ENCODE results near the gene ANKS4B. TPM values are rescaled to one million over a fixed set of nuclear protein-coding genes. Genes with fewer than 3 reads are reported as not detected.

The ANKS4B gene
- polyA plus RNA-seq, 1 experiment, result not detected

GRCh38 chr16:21206550-21206949, 26.9 kb upstream of the ANKS4B start:
- Histone ChIP-seq H3K4me3 (ENCODE audit: low read depth, low read length) (no peak overlapping the region), H3K36me3 (ENCODE audit: control insufficient read depth, insufficient read depth, low read length) (no peaks in the 10 kb centered on the region), H3K27me3 (ENCODE audit: control insufficient read depth, insufficient read depth, low read length) (peaks cover 5% of the 10 kb centered on the region)
- CTCF ChIA-PET, result interaction anchor here (1.0 kb wide), 1 partner anchor 89 kb away, joined by 3 read pairs; no protein-coding TSS in a partner anchor
- DNase-seq (ENCODE audit: low read depth), result no peak
- POLR2A ChIA-PET, result no interaction called here
- TF ChIP-seq CTCF (IDR thresholded peaks at IDR 0.05; ENCODE audit: insufficient read depth, low read depth, low read length), result no peak

DNA sequence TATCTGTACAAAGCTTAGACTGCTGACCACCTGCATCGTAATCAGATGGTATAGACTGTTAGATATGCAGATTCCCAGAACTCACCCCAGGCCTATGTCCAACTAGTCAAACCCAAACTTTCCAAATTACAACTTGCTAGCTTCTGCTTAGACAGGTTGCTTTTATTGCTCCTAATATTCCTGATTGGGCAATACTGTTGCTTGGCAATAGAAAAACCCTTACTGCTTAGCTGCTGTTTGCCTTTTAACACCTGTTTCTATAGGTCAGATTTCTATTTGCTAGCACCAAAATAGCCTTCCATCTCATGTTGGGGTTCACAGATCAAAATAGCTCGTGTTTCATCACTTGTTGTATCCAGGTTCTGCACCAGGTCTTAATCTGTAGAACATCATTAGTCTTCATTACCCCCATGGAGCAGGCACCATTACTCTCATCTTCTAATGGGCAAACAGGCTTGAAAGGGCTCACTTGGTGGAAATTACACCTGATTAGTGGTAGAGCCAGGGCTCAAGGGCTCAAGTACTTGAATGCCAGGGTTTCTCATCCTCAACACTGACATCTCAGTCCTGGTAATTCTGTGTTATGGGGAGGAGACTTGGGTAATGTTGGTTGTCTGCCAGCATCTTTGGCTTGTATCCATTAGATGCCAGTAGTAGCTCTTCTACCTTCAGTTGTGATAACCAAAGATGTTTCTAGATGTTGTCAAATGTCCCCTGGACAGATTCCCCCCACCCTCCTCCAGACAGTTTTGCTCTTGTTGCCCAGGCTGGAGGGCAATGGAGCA, 24.9 kb upstream of the ANKS4B start:
- Histone ChIP-seq H3K27me3 (ENCODE audit: control insufficient read depth, insufficient read depth, low read length) (peaks cover 3% of the 10 kb centered on the region), H3K36me3 (ENCODE audit: control insufficient read depth, insufficient read depth, low read length) (no peaks in the 10 kb centered on the region), H3K4me3 (ENCODE audit: low read depth, low read length) (no peak overlapping the region)
- ChIA-PET POLR2A (no interaction called here), CTCF (interaction anchor here (0.6 to 1.1 kb wide), 2 partner anchors 8 to 52 kb away, joined by 3 to 4 read pairs; no protein-coding TSS in a partner anchor)
- no peak for DNase-seq (ENCODE audit: low read depth)
- no peak for TF ChIP-seq CTCF (IDR thresholded peaks at IDR 0.05; ENCODE audit: insufficient read depth, low read depth, low read length)

DNA sequence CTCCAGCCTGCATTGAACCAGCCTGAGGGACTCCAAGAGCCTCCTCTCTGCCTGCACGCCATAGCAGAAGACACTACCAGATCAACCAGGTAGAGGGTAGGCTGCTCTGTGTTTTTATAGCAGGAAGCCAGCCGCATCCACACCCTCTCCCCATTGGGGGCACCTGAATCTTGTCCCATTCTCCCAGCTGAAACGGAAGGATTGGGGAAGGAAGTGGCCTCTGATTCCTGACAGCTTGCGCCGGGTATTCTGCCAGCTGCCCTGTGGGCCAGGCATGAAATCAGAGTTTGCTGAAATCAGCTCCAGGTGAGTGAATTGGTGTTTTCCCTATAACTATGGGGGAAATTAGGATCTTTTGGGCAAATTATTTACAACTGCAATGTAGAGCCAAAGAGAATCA, 22.0 kb upstream of the ANKS4B start, which contains the start of gene ZP2:
Gene ZP2, minus strand, starts transcription at position 89 of the 400 bp plus-strand sequence. Its CDS starts 27 bp downstream, at position 62.
- POLR2A ChIA-PET, result no interaction called here
- no peak for DNase-seq (ENCODE audit: low read depth)
- TF ChIP-seq CTCF (IDR thresholded peaks at IDR 0.05; ENCODE audit: insufficient read depth, low read depth, low read length), result no peak
- Histone ChIP-seq H3K4me3 (ENCODE audit: low read depth, low read length) (no peak within 1 kb of the TSS), H3K36me3 (ENCODE audit: control insufficient read depth, insufficient read depth, low read length) (no peaks in the 10 kb centered on the region), H3K27me3 (ENCODE audit: control insufficient read depth, insufficient read depth, low read length) (peaks cover 2% of the 10 kb centered on the region)
- CTCF ChIA-PET, result no interaction called here

GRCh38 chr16:21214086-21214485, 19.4 kb upstream of the ANKS4B start:
- ChIA-PET CTCF (interaction anchor here (1.3 to 2.6 kb wide), 2 partner anchors 25 to 65 kb away, joined by 3 to 7 read pairs; no protein-coding TSS in a partner anchor), POLR2A (no interaction called here)
- DNase-seq (ENCODE audit: low read depth), result no peak
- Histone ChIP-seq H3K27me3 (ENCODE audit: control insufficient read depth, insufficient read depth, low read length) (no peaks in the 10 kb centered on the region), H3K36me3 (ENCODE audit: control insufficient read depth, insufficient read depth, low read length) (no peaks in the 10 kb centered on the region), H3K4me3 (ENCODE audit: low read depth, low read length) (no peak overlapping the region)
- no peak for TF ChIP-seq CTCF (IDR thresholded peaks at IDR 0.05; ENCODE audit: insufficient read depth, low read depth, low read length)

DNA sequence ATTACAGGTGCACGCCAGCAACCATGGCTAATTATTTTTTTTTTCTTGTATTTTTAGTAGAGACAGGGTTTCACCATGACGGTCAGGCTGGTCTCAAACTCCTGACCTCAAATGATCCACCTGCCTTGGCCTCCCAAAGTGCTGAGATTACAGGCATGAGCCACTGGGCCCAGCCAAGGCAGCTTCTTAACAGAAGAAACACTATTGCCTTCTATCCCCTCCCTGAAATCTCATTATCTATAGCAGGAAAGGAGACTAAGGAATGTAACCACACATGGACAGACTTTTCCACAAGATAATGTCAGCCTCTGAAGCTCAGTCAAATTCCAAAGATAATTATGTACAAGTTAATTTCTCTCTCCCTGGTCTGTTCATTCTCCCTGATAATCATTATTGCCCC, 16.4 kb upstream of the ANKS4B start:
- CTCF ChIA-PET, result no interaction called here

More for the DNA sequence above, 16.4 kb upstream of the ANKS4B start:
- no peaks in the 10 kb centered on the region for H3K36me3 ChIP-seq (ENCODE audit: control insufficient read depth, insufficient read depth, low read length)
- POLR2A ChIA-PET, result no interaction called here
- no peak for TF ChIP-seq CTCF (IDR thresholded peaks at IDR 0.05; ENCODE audit: insufficient read depth, low read depth, low read length)
- no peak for DNase-seq (ENCODE audit: low read depth)
- H3K27me3 ChIP-seq (ENCODE audit: control insufficient read depth, insufficient read depth, low read length), result no peaks in the 10 kb centered on the region
- H3K4me3 ChIP-seq (ENCODE audit: low read depth, low read length), result no peak overlapping the region
